Bronchial epithelial cell (primary cell): ENCODE results near the gene ADAM12. TPM values are rescaled to one million over a fixed set of nuclear protein-coding genes. Genes with fewer than 3 reads are reported as not detected.

ENCODE experiments used
- DNase-seq: peaks from one replicate; pipeline ENCODE4 v3.0.0-alpha.2; 2010; ENCODE audit warnings: low read depth
- FAIRE-seq: peaks from 2 replicates; lab custom pipeline; 2011; peaks lifted over from hg19 to GRCh38; lab: Jason Lieb, UNC
- H3K27me3 ChIP-seq: 2 replicates; pipeline ENCODE4 v1.5.1; 2011; ENCODE audit warnings: low read length; ENCODE audit not compliant: control insufficient read depth, insufficient read depth
- H3K36me3 ChIP-seq: 2 replicates; pipeline ENCODE4 v1.5.1; 2011; ENCODE audit warnings: low read length; ENCODE audit not compliant: control insufficient read depth, insufficient read depth
- H3K4me3 ChIP-seq: 2 replicates; pipeline ENCODE4 v1.5.1; 2011; ENCODE audit warnings: mild to moderate bottlenecking, low read depth, low read length, control low read depth
- CTCF ChIP-seq: IDR thresholded peaks from 2 replicates; pipeline ENCODE4 v1.5.1; 2011; ENCODE audit warnings: mild to moderate bottlenecking, moderate library complexity, low read length, control low read depth, inconsistent platforms; ENCODE audit not compliant: insufficient read depth, severe bottlenecking
- total RNA-seq: library from RNA; depleted of rRNA; stranded (reverse); fragments of >200 nt; gene quantifications from 2 replicates; pipeline ENCODE4 v1.2.1, GENCODE V29; 2014

ADAM12 gene
- total RNA-seq, 1 donor from 2014 or later = 1.8 TPM

GRCh38 chr10:126216632-126216961, 171.7 kb downstream of the ADAM12 start:
- no peak for FAIRE-seq
- Histone ChIP-seq H3K36me3 (no peaks in the 10 kb centered on the region), H3K27me3 (no peaks in the 10 kb centered on the region), H3K4me3 (no peak overlapping the region)
- no peak for TF ChIP-seq CTCF
- DNase-seq = no peak

- Histone ChIP-seq H3K36me3 (no peaks in the 10 kb centered on the region), H3K4me3 (no peak overlapping the region), H3K27me3 (no peaks in the 10 kb centered on the region)
- no peak for FAIRE-seq
- TF ChIP-seq CTCF = no peak
- no peak for DNase-seq
Measured at GRCh38 chr10:126215746-126216631, 172.3 kb downstream of the ADAM12 start.

- Histone ChIP-seq H3K36me3 (no peaks in the 10 kb centered on the region), H3K27me3 (no peaks in the 10 kb centered on the region), H3K4me3 (no peak overlapping the region)
- DNase-seq = no peak
- no peak for TF ChIP-seq CTCF
- no peak for FAIRE-seq
Measured at GRCh38 chr10:126214679-126215078, 173.6 kb downstream of the ADAM12 start.

GRCh38 chr10:126214021-126214420, 174.3 kb downstream of the ADAM12 start:
- TF ChIP-seq CTCF = no peak
- no peak for DNase-seq
- no peak for FAIRE-seq
- H3K36me3 ChIP-seq = no peaks in the 10 kb centered on the region
- no peaks in the 10 kb centered on the region for H3K27me3 ChIP-seq
- no peak overlapping the region for H3K4me3 ChIP-seq

GRCh38 chr10:126212738-126213137, 175.5 kb downstream of the ADAM12 start:
- TF ChIP-seq CTCF = no peak
- Histone ChIP-seq H3K36me3 (no peaks in the 10 kb centered on the region), H3K4me3 (no peak overlapping the region), H3K27me3 (no peaks in the 10 kb centered on the region)
- peak; percentile 13 for DNase-seq
- no peak for FAIRE-seq

- Histone ChIP-seq H3K4me3 (no peak overlapping the region), H3K36me3 (no peaks in the 10 kb centered on the region), H3K27me3 (no peaks in the 10 kb centered on the region)
- no peak for TF ChIP-seq CTCF
- DNase-seq (no peak), FAIRE-seq (no peak)
Measured at GRCh38 chr10:126210051-126210651, 178.1 kb downstream of the ADAM12 start.
